ENCODE results near the gene GALNT5.

GALNT5 gene

DNA sequence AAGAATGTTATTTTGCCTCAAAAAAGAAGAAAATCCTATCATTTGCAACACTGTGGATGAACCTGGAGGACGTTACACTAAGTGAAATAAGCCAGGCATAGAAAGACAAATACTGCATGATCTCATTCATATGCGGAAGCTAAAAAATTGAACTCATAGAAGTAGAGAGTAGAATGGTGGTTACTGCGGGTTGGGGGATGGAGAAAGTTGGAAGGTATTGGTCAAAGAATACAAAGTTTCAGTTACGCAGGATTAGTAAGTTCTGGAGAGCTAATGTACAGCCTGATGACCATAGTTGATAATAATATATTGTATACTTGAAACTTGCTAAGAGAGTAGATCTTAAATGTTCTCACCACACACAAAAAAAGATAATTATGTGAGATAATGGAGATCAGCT lies 5.0 kb upstream of the GALNT5 start:
- Histone ChIP-seq H3K27ac (ENCODE audit: low read depth, low read length) (no peak overlapping the region), H3K9me3 (ENCODE audit: low read length) (no peaks in the 10 kb centered on the region), H3K27me3 (ENCODE audit: control insufficient read depth in 1 of 2, insufficient read depth in 2 of 2, low read length in 2 of 2) (no peaks in the 10 kb centered on the region), H3K9ac (ENCODE audit: low read length) (no peak overlapping the region), H3K36me3 (ENCODE audit: insufficient read depth, low read length) (no peaks in the 10 kb centered on the region), H3K4me3 (ENCODE audit: low read depth in 1 of 2, low read length in 2 of 2) (no peak overlapping the region), H3K4me1 (ENCODE audit: insufficient read depth, low read length) (peaks cover 4% of the 10 kb centered on the region)

DNA sequence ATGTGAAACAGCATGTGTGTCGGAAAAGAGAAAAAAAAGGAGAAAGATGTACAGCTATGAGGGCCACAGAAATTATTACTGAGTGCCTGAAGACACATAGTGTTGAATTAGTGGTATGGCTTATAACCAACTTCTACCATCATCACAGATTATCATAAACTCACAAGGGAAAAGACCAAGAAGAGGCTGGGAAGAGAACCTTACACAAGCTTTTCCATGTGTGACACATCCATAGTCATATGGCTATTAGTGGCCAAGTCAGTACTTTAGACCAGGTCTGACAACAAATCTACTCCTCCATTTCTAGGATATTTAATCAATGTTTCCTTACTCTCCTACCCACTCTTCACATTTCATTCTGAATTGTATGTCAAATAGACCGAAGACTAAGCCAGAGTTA lies 3.5 kb upstream of the GALNT5 start:
- Histone ChIP-seq H3K4me3 (ENCODE audit: low read depth in 1 of 2, low read length in 2 of 2) (no peak overlapping the region), H3K9me3 (ENCODE audit: low read length) (no peaks in the 10 kb centered on the region), H3K4me1 (ENCODE audit: insufficient read depth, low read length) (peaks cover 6% of the 10 kb centered on the region), H3K36me3 (ENCODE audit: insufficient read depth, low read length) (no peaks in the 10 kb centered on the region), H3K9ac (ENCODE audit: low read length) (no peak overlapping the region), H3K27me3 (ENCODE audit: control insufficient read depth in 1 of 2, insufficient read depth in 2 of 2, low read length in 2 of 2) (no peaks in the 10 kb centered on the region), H3K27ac (ENCODE audit: low read depth, low read length) (no peak overlapping the region)

DNA sequence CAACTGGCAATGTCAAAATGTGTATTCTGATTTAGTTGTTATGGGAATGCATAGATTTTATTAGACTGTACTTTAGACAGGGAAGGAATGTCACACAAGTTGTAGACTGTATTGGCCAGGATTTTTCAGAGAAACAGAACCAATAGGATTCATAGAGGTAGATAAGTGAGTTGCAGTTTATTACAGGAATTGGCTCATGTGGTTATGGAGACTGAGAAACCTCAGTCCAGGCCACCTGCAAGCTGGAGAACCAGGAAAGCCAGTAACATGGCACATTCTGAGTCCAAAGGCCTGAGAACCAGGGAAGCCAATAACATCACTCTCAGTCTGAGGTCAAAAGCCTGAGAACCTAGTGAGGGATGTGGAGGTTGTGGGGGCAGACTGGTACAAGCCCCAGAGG lies 1.8 kb upstream of the GALNT5 start:
- Histone ChIP-seq H3K27me3 (ENCODE audit: control insufficient read depth in 1 of 2, insufficient read depth in 2 of 2, low read length in 2 of 2) (no peaks in the 10 kb centered on the region), H3K4me3 (ENCODE audit: low read depth in 1 of 2, low read length in 2 of 2) (no peak overlapping the region), H3K4me1 (ENCODE audit: insufficient read depth, low read length) (peaks cover 9% of the 10 kb centered on the region), H3K9me3 (ENCODE audit: low read length) (no peaks in the 10 kb centered on the region), H3K9ac (ENCODE audit: low read length) (no peak overlapping the region), H3K27ac (ENCODE audit: low read depth, low read length) (no peak overlapping the region), H3K36me3 (ENCODE audit: insufficient read depth, low read length) (no peaks in the 10 kb centered on the region)

DNA sequence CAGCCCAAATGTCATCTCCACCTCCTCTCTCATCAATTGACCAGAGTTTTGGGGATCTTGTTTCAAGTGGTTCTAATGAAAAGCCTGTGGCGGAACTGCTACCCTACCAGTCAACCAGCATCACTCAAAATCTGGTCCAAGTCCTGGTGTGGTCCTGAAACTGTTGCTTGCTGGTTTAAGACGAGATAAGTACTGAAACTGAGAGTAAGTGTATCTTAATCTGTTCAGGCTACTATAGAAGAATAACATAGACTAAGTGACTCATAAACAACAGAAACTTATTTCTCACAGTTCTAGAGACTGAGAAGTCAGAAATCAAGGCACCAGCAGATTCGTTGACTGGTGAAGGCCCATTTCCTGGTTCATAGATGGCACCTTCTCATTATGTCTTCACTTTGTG lies 879 bp upstream of the GALNT5 start:
- Histone ChIP-seq H3K9me3 (ENCODE audit: low read length) (no peaks in the 10 kb centered on the region), H3K4me3 (ENCODE audit: low read depth in 1 of 2, low read length in 2 of 2) (no peak overlapping the region), H3K27ac (ENCODE audit: low read depth, low read length) (no peak overlapping the region), H3K36me3 (ENCODE audit: insufficient read depth, low read length) (no peaks in the 10 kb centered on the region), H3K4me1 (ENCODE audit: insufficient read depth, low read length) (peaks cover 12% of the 10 kb centered on the region), H3K27me3 (ENCODE audit: control insufficient read depth in 1 of 2, insufficient read depth in 2 of 2, low read length in 2 of 2) (no peaks in the 10 kb centered on the region), H3K9ac (ENCODE audit: low read length) (no peak overlapping the region)

DNA sequence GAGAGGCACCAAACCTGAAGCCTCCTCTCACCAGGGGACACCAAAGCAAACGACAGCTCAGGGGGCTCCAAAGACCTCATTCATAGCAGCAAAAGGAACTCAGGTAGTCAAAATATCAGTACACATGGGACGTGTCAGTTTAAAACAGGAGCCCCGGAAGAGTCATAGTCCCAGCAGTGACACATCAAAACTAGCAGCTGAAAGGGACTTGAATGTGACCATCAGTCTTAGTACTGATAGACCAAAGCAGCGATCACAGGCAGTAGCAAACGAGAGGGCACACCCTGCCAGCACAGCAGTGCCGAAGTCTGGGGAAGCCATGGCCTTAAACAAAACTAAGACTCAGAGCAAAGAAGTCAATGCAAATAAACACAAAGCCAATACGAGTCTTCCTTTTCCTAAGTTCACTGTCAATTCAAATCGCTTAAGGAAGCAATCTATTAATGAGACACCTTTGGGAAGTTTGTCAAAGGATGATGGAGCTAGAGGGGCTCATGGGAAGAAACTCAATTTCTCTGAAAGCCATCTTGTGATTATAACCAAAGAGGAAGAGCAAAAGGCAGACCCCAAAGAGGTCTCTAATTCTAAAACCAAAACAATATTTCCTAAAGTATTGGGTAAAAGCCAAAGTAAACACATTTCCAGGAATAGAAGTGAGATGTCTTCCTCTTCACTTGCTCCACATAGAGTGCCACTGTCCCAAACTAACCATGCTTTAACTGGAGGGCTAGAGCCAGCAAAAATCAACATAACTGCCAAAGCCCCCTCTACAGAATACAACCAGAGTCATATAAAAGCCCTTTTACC lies 1.2 kb downstream of the GALNT5 start:
- Histone ChIP-seq H3K9me3 (ENCODE audit: low read length) (no peaks in the 10 kb centered on the region), H3K27ac (ENCODE audit: low read depth, low read length) (no peak overlapping the region), H3K4me3 (ENCODE audit: low read depth in 1 of 2, low read length in 2 of 2) (no peak overlapping the region), H3K36me3 (ENCODE audit: insufficient read depth, low read length) (no peaks in the 10 kb centered on the region), H3K27me3 (ENCODE audit: control insufficient read depth in 1 of 2, insufficient read depth in 2 of 2, low read length in 2 of 2) (no peaks in the 10 kb centered on the region), H3K9ac (ENCODE audit: low read length) (no peak overlapping the region), H3K4me1 (ENCODE audit: insufficient read depth, low read length) (peaks cover 12% of the 10 kb centered on the region)

DNA sequence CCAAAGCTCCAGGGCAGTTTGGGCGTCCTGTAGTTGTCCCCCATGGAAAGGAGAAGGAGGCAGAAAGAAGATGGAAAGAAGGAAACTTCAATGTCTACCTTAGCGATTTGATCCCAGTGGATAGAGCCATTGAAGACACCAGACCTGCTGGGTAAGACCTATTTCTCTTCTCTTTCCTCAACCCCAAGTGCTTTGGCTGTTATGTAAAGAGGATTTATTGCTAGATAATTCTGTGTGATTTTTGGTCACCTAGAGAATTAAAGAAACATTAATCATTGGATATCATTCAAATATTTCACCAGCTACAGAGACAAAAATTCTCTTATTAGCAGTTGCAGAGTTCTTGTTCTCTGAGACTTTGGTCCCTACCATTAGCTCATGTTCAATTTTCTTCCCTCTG lies 1.9 kb downstream of the GALNT5 start:
- Histone ChIP-seq H3K27ac (ENCODE audit: low read depth, low read length) (no peak overlapping the region), H3K36me3 (ENCODE audit: insufficient read depth, low read length) (no peaks in the 10 kb centered on the region), H3K9me3 (ENCODE audit: low read length) (no peaks in the 10 kb centered on the region), H3K27me3 (ENCODE audit: control insufficient read depth in 1 of 2, insufficient read depth in 2 of 2, low read length in 2 of 2) (no peaks in the 10 kb centered on the region), H3K9ac (ENCODE audit: low read length) (no peak overlapping the region), H3K4me1 (ENCODE audit: insufficient read depth, low read length) (peaks cover 12% of the 10 kb centered on the region), H3K4me3 (ENCODE audit: low read depth in 1 of 2, low read length in 2 of 2) (no peak overlapping the region)

DNA sequence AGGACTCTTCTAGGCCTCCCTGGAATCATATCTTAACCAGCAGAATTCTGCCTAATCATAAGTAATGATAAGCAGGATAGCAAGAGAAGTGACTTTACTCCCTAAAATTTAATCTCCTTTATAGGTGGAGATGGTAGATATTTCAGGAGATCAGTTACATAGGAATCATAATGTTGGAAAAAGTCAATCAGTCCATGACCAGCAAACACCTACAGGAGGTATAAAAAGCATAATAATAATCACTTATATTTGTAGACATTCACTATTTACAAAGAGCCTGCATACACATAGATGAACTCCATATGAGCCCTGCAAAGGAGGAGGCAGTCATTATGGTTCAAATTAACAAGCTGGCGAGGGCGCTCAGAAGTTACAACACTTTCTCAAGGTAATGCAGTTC lies 2.5 kb downstream of the GALNT5 start:
- no peak overlapping the region for H3K27ac ChIP-seq (ENCODE audit: low read depth, low read length)

DNA sequence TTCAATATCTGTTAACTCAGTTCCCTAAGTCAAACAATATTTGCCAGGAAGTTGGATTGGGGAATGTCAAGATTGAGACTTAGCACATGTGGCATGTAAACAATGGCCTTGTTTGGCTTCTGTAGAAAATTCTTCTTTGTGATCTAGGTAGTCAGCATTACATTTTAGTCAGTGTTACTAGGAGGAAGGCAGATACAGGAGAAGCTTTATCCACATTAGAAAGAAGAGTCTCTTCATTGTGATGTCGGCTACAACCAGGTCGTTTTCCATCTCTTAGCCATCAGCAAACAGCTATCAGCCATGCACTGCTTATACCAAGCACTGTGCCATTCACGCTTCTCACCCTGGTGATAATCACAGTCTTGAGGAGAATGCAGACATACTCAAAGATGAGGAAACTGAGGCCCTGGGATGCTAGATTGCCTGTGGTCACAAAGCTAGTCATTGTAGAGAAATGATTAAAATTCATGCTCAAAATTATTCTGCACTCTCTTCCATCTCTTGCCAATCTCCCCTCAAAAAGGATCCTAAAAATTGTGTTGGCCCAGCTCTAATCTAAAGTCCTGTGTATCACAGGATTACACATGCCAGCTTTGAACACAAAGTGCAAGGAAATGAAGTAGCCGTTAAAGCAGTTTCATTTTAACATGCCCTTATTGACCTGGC lies 3.2 kb downstream of the GALNT5 start:
- Histone ChIP-seq H3K27ac (ENCODE audit: low read depth, low read length) (no peak overlapping the region), H3K27me3 (ENCODE audit: control insufficient read depth in 1 of 2, insufficient read depth in 2 of 2, low read length in 2 of 2) (no peaks in the 10 kb centered on the region), H3K36me3 (ENCODE audit: insufficient read depth, low read length) (no peaks in the 10 kb centered on the region), H3K4me1 (ENCODE audit: insufficient read depth, low read length) (peaks cover 12% of the 10 kb centered on the region), H3K9ac (ENCODE audit: low read length) (no peak overlapping the region), H3K9me3 (ENCODE audit: low read length) (no peaks in the 10 kb centered on the region), H3K4me3 (ENCODE audit: low read depth in 1 of 2, low read length in 2 of 2) (no peak overlapping the region)

More for the DNA sequence above, 2.5 kb downstream of the GALNT5 start:
- Histone ChIP-seq H3K27me3 (ENCODE audit: control insufficient read depth in 1 of 2, insufficient read depth in 2 of 2, low read length in 2 of 2) (no peaks in the 10 kb centered on the region), H3K9ac (ENCODE audit: low read length) (no peak overlapping the region), H3K4me3 (ENCODE audit: low read depth in 1 of 2, low read length in 2 of 2) (no peak overlapping the region), H3K9me3 (ENCODE audit: low read length) (no peaks in the 10 kb centered on the region), H3K36me3 (ENCODE audit: insufficient read depth, low read length) (no peaks in the 10 kb centered on the region), H3K4me1 (ENCODE audit: insufficient read depth, low read length) (peaks cover 12% of the 10 kb centered on the region)

DNA sequence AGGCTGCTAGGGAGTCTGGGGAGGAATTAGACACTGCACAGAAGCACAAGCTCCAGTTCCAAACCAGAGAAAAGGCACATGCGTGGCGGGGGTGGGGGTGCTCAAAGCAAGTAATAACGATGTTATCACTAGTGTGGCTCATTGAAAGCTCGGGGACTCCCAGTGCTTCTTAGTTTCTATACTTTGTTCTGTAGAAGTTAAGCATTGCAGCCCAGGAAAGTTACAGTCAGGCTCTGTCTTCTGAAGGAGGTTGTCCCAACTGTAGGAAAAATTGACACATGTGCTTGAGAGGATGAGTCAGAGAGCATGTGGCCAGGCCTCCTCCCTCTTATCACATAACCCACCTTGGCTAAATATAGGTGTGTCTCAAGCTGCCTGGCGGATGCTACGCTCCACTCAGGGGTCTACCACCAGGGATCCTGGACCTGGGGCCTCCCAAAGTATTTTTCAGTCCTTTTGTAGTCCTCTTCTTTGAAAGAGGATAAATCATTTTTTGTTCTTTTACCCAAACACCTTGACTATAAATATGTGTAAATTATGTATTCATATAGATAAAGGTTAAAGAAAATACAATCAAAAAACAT lies 3.8 kb downstream of the GALNT5 start:
- Histone ChIP-seq H3K9ac (ENCODE audit: low read length) (no peak overlapping the region), H3K36me3 (ENCODE audit: insufficient read depth, low read length) (no peaks in the 10 kb centered on the region), H3K9me3 (ENCODE audit: low read length) (no peaks in the 10 kb centered on the region), H3K27ac (ENCODE audit: low read depth, low read length) (no peak overlapping the region), H3K4me3 (ENCODE audit: low read depth in 1 of 2, low read length in 2 of 2) (no peak overlapping the region), H3K4me1 (ENCODE audit: insufficient read depth, low read length) (peaks cover 12% of the 10 kb centered on the region), H3K27me3 (ENCODE audit: control insufficient read depth in 1 of 2, insufficient read depth in 2 of 2, low read length in 2 of 2) (no peaks in the 10 kb centered on the region)

DNA sequence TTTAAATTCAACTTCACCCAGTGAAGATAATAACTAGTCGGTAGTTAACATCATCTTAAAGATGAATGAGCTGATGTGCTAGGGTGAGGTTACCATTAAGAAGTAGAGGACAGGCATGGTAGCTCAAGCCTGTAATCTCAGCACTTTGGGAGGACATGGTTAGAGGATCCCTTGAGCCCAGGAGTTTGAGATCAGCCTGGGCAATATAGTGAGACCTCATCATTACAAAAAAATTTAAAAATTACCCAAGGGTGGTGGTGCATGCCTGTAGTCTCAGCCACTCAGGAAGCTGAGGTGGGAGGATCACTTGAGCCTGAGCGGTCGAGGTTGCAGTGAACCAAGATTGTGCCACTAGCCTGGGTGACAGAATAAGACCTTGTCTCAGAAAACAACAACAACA lies 4.7 kb downstream of the GALNT5 start:
- no peak overlapping the region for H3K27ac ChIP-seq (ENCODE audit: low read depth, low read length)
- H3K9me3 ChIP-seq (ENCODE audit: low read length), result no peaks in the 10 kb centered on the region
- no peak overlapping the region for H3K9ac ChIP-seq (ENCODE audit: low read length)
- H3K27me3 ChIP-seq (ENCODE audit: control insufficient read depth in 1 of 2, insufficient read depth in 2 of 2, low read length in 2 of 2), result no peaks in the 10 kb centered on the region
- H3K4me3 ChIP-seq (ENCODE audit: low read depth in 1 of 2, low read length in 2 of 2), result no peak overlapping the region
- H3K36me3 ChIP-seq (ENCODE audit: insufficient read depth, low read length), result no peaks in the 10 kb centered on the region
- H3K4me1 ChIP-seq (ENCODE audit: insufficient read depth, low read length), result peaks cover 11% of the 10 kb centered on the region

DNA sequence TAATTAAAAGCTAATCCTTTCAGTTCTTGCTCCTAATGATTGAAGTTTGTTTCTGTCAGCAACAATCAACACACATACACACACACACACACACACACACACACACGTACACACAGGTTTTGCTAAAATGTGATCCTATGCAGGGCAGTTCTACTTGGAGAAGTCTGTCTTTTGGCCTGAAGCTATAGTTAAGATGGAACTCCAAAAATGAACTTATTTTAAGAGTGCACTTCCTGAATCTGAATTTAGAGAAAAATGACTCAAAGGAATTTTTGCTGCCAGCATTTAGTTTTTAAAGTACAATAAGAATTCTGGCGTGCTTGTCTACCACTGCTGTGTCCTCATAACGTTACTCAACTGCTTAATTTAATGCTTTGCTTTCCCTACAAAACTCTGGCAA lies 6.6 kb downstream of the GALNT5 start:
- Histone ChIP-seq H3K36me3 (ENCODE audit: insufficient read depth, low read length) (no peaks in the 10 kb centered on the region), H3K9ac (ENCODE audit: low read length) (no peak overlapping the region), H3K9me3 (ENCODE audit: low read length) (no peaks in the 10 kb centered on the region), H3K4me3 (ENCODE audit: low read depth in 1 of 2, low read length in 2 of 2) (no peak overlapping the region), H3K27me3 (ENCODE audit: control insufficient read depth in 1 of 2, insufficient read depth in 2 of 2, low read length in 2 of 2) (no peaks in the 10 kb centered on the region), H3K4me1 (ENCODE audit: insufficient read depth, low read length) (peaks cover 6% of the 10 kb centered on the region), H3K27ac (ENCODE audit: low read depth, low read length) (no peak overlapping the region)
